HUDEP-2 (cell line): ENCODE data around the gene HIPK2.
A peak's percentile ranks its signal among the peaks of the same experiment; 100 is the strongest.

Experiments used
- DNase-seq, 76 experiments: peaks; one replicate each; lab custom pipeline; 2025; ENCODE audit not compliant: unreplicated experiment in 76 of 76; lab: John Stamatoyannopoulos, UW

The HIPK2 gene

GRCh38 chr7:139783647-139784385 is 6.0 kb upstream of the HIPK2 start:
- DNase-seq = no peak

- no peak for DNase-seq
These were observed 5.1 kb upstream of the HIPK2 start for GRCh38 chr7:139782932-139783331.

- DNase-seq = peak in 3 of 76 experiments; percentile 5 to 10 (median 9)
These were observed 486 bp downstream of the HIPK2 start for GRCh38 chr7:139777133-139777891.

- peak in 11 of 76 experiments; percentile 2 to 40 (median 9) for DNase-seq
These were observed 1.2 kb downstream of the HIPK2 start for GRCh38 chr7:139776486-139777132.

- DNase-seq = peak in 59 of 76 experiments; percentile 4 to 70 (median 39)
These were observed 1.9 kb downstream of the HIPK2 start for GRCh38 chr7:139775829-139776266.

GRCh38 chr7:139774376-139774775 is 3.4 kb downstream of the HIPK2 start:
- DNase-seq = no peak

- DNase-seq = no peak
These were observed 4.4 kb downstream of the HIPK2 start for GRCh38 chr7:139773371-139773770.

GRCh38 chr7:139772873-139773272 is 4.9 kb downstream of the HIPK2 start:
- no peak for DNase-seq

GRCh38 chr7:139772115-139772514 is 5.7 kb downstream of the HIPK2 start:
- no peak for DNase-seq

- DNase-seq = no peak
These were observed 6.5 kb downstream of the HIPK2 start for GRCh38 chr7:139771001-139771956.

- no peak for DNase-seq
These were observed 8.0 kb downstream of the HIPK2 start for GRCh38 chr7:139769761-139770160.

GRCh38 chr7:139769066-139769465 is 8.7 kb downstream of the HIPK2 start:
- no peak for DNase-seq

- DNase-seq = no peak
These were observed 9.5 kb downstream of the HIPK2 start for GRCh38 chr7:139768249-139768824.

- no peak for DNase-seq
These were observed 10.2 kb downstream of the HIPK2 start for GRCh38 chr7:139767561-139767982.

GRCh38 chr7:139765143-139765542 is 12.7 kb downstream of the HIPK2 start:
- DNase-seq = no peak

- DNase-seq = no peak
These were observed 14.5 kb downstream of the HIPK2 start for GRCh38 chr7:139763330-139763729.

- DNase-seq = no peak
These were observed 14.9 kb downstream of the HIPK2 start for GRCh38 chr7:139762886-139763285.

- DNase-seq = no peak
These were observed 19.4 kb downstream of the HIPK2 start for GRCh38 chr7:139758388-139758787.

- no peak for DNase-seq
These were observed 19.8 kb downstream of the HIPK2 start for GRCh38 chr7:139757968-139758367.

GRCh38 chr7:139753693-139754111 is 24.1 kb downstream of the HIPK2 start:
- no peak for DNase-seq
